SK-N-SH (cell line): Measurements from ENCODE around the gene ADIPOR2. TPM values are rescaled to one million over a fixed set of nuclear protein-coding genes. Genes with fewer than 3 reads are reported as not detected.
A peak's percentile ranks its signal among the peaks of the same experiment; 100 is the strongest.
"Not testable (repeated sequence)": the region's sequence is repeated elsewhere in the genome, so short reads cannot be mapped to it uniquely, and the experiment has no call there.

Experiments
- CTCF ChIA-PET: fragments of 300-600, 350-600 bp; formaldehyde crosslinking; extraction: SDS; loops from one replicate; lab custom pipeline; 2021; lab: Yijun Ruan, JAX
- POLR2A ChIA-PET: fragments of 350-600 bp; sonication (Branson Sonifier 250); formaldehyde crosslinking; extraction: SDS; loops from one replicate; lab custom pipeline; 2020; ENCODE audit warnings: antibody characterized with exemption, inconsistent platforms; lab: Yijun Ruan, JAX
- DNase-seq: peaks from one replicate; pipeline ENCODE4 v3.0.0; 2012
- H2AFZ ChIP-seq: fragments of 200-600 bp; sonication (generic); 2 replicates; pipeline ENCODE4 v1.8.1; 2016; ENCODE audit warnings: antibody characterized with exemption, mild to moderate bottlenecking, low read depth
- H3F3A ChIP-seq: fragments of 200-600 bp; sonication (generic); replicated peaks from 2 replicates; pipeline ENCODE3; 2016; ENCODE audit warnings: antibody characterized with exemption, mild to moderate bottlenecking; ENCODE audit not compliant: insufficient read depth
- H3K27ac ChIP-seq, 2 experiments: fragments of 200-500 bp in 1 of 2; fragments of 200-600 bp in 1 of 2; sonication (Bioruptor generic) in 1 of 2; sonication (generic), shearing (Covaris generic) in 1 of 2; 2 replicates each; pipeline versions ENCODE4 v1.5.1 to v1.6.1; 2014 to 2016; ENCODE audit warnings: low read depth in 2 of 2, inconsistent platforms in 1 of 2, low read length in 1 of 2, mild to moderate bottlenecking in 1 of 2, mixed read lengths in 1 of 2
- H3K27me3 ChIP-seq: fragments of 200-600 bp; sonication (generic), shearing (Covaris generic); 2 replicates; pipeline ENCODE4 v1.6.1; 2016; ENCODE audit warnings: mixed run types; ENCODE audit not compliant: insufficient read depth
- H3K36me3 ChIP-seq, 2 experiments: fragments of 200-500 bp in 1 of 2; fragments of 200-600 bp in 1 of 2; sonication (Bioruptor generic) in 1 of 2; sonication (generic) in 1 of 2; replicated peaks in 1 of 2; 2 replicates each; pipeline versions ENCODE3 to v1.5.1; 2014 to 2016; ENCODE audit warnings: low read length in 1 of 2, mild to moderate bottlenecking in 1 of 2; ENCODE audit not compliant: insufficient read depth in 2 of 2, control insufficient read depth in 1 of 2
- H3K4me1 ChIP-seq, 2 experiments: fragments of 200-500 bp in 1 of 2; fragments of 200-600 bp in 1 of 2; sonication (Bioruptor generic) in 1 of 2; sonication (generic), shearing (Covaris generic) in 1 of 2; 2 replicates each; pipeline versions ENCODE4 v1.5.1 to v1.6.1; 2014 to 2016; ENCODE audit warnings: low read depth in 1 of 2, low read length in 1 of 2, mixed run types in 1 of 2; ENCODE audit not compliant: insufficient read depth in 2 of 2, control insufficient read depth in 1 of 2
- H3K4me2 ChIP-seq: fragments of 200-600 bp; sonication (generic), shearing (Covaris generic); 2 replicates; pipeline ENCODE4 v1.6.1; 2017; ENCODE audit warnings: mixed run types
- H3K4me3 ChIP-seq, 2 experiments: fragments of 200-500 bp in 1 of 2; fragments of 200-600 bp in 1 of 2; sonication (Bioruptor generic) in 1 of 2; sonication (generic), shearing (Covaris generic) in 1 of 2; 2 replicates each; pipeline versions ENCODE4 v1.5.1 to v1.8.1; 2014 to 2016; ENCODE audit warnings: low read depth in 2 of 2, inconsistent platforms in 1 of 2, low read length in 1 of 2, mild to moderate bottlenecking in 1 of 2, mixed read lengths in 1 of 2, moderate library complexity in 1 of 2
- H3K79me2 ChIP-seq: fragments of 200-600 bp; sonication (generic); 2 replicates; pipeline ENCODE4 v1.8.1; 2017; ENCODE audit warnings: mild to moderate bottlenecking; ENCODE audit not compliant: insufficient read depth
- H3K9ac ChIP-seq: fragments of 200-600 bp; sonication (generic); 2 replicates; pipeline ENCODE4 v1.6.1; 2017; ENCODE audit warnings: mixed run types
- H3K9me2 ChIP-seq: fragments of 200-600 bp; sonication (generic); 2 replicates; pipeline ENCODE4 v1.6.1; 2017; ENCODE audit warnings: mixed run types
- H3K9me3 ChIP-seq: fragments of 200-600 bp; sonication (generic); 2 replicates; pipeline ENCODE4 v1.6.1; 2017; ENCODE audit warnings: mixed run types, mild to moderate bottlenecking, moderate library complexity
- H4K20me1 ChIP-seq: fragments of 200-600 bp; sonication (generic); 2 replicates; pipeline ENCODE4 v1.6.1; 2017; ENCODE audit warnings: mild to moderate bottlenecking, mixed run types; ENCODE audit not compliant: insufficient read depth
- ELF1 ChIP-seq: IDR thresholded peaks from 2 replicates; pipeline ENCODE4 v1.4.0; 2012
- EP300 ChIP-seq, 2 experiments: IDR thresholded peaks; 2 replicates each; pipeline versions ENCODE4 v1.4.0 to v1.6.1; 2012; ENCODE audit warnings: borderline replicate concordance in 1 of 2, low read depth in 1 of 2, low read length in 1 of 2
- EZH2phosphoT487 ChIP-seq: fragments of 200-600 bp; sonication (generic); IDR thresholded peaks from 2 replicates; pipeline ENCODE4 v1.6.1; 2017; ENCODE audit warnings: low read depth, mixed run types, mild to moderate bottlenecking, antibody characterized with exemption, moderate library complexity, borderline replicate concordance
- FOXM1 ChIP-seq: IDR thresholded peaks from 2 replicates; pipeline ENCODE4 v1.4.0; 2012; ENCODE audit warnings: low read depth, mild to moderate bottlenecking
- GABPA ChIP-seq: IDR thresholded peaks from 2 replicates; pipeline ENCODE4 v1.4.0; 2012; ENCODE audit warnings: low read depth, mild to moderate bottlenecking
- GATA2 ChIP-seq: sonication (generic); formaldehyde crosslinking; IDR thresholded peaks from 2 replicates; pipeline ENCODE4 v1.5.0; 2020; ENCODE audit warnings: mild to moderate bottlenecking, missing genetic modification reagents
- IRF3 ChIP-seq: fragments of 150-350 bp; IDR thresholded peaks from 2 replicates; pipeline ENCODE4 v1.6.1; 2016; ENCODE audit warnings: mild to moderate bottlenecking, low read depth, low read length
- MAX ChIP-seq: IDR thresholded peaks from 2 replicates; pipeline ENCODE4 v1.4.0; 2012; ENCODE audit warnings: low read depth
- NRF1 ChIP-seq: IDR thresholded peaks from 2 replicates; pipeline ENCODE4 v1.6.1; 2012; ENCODE audit warnings: low read depth, mild to moderate bottlenecking, low read length
- PBX3 ChIP-seq: IDR thresholded peaks from 2 replicates; pipeline ENCODE4; 2012
- POLR2AphosphoS5 ChIP-seq: IDR thresholded peaks from 2 replicates; pipeline ENCODE4 v1.6.1; 2012; ENCODE audit warnings: low read depth, low read length
- RCOR1 ChIP-seq: fragments of 150-350 bp; IDR thresholded peaks from 2 replicates; pipeline ENCODE4 v1.6.1; 2017; ENCODE audit warnings: antibody characterized with exemption, low read length
- TCF12 ChIP-seq: IDR thresholded peaks from 2 replicates; pipeline ENCODE4 v1.4.0; 2012
- USF2 ChIP-seq: fragments of 150-350 bp; IDR thresholded peaks from 2 replicates; pipeline ENCODE4 v1.6.1; 2017; ENCODE audit warnings: antibody characterized with exemption, low read length, low read depth, borderline replicate concordance
- YY1 ChIP-seq: IDR thresholded peaks from 2 replicates; pipeline ENCODE4 v1.4.0; 2012; ENCODE audit warnings: low read depth, mild to moderate bottlenecking
- WGBS: methylation state at CpG from one replicate; pipeline ENCODE4 v1.1.6; 2017; ENCODE audit warnings: low lambda C conversion rate; 5-methylcytosine and 5-hydroxymethylcytosine counted together
- polyA plus RNA-seq, 3 experiments: library from polyadenylated mRNA; depleted of rRNA; stranded (reverse); fragments of >200 nt; gene quantifications; 2 replicates each; pipeline ENCODE4 v1.2.3, GENCODE V29; 2012
- TF ChIP-seq, protein P1 (sequence below): IDR thresholded peaks from 2 replicates; pipeline ENCODE4 v1.4.0; 2012; ENCODE audit warnings: low read depth, borderline replicate concordance
- TF ChIP-seq, protein P2 (sequence below): fragments of 200-600 bp; sonication (generic); IDR thresholded peaks from 2 replicates; pipeline ENCODE4 v1.6.1; 2017; ENCODE audit warnings: antibody characterized with exemption, mild to moderate bottlenecking, moderate library complexity

The ADIPOR2 gene
- polyA plus RNA-seq, 1 of the 3 experiments (the other 2 are of a cell fraction): 17.1 TPM

DNA sequence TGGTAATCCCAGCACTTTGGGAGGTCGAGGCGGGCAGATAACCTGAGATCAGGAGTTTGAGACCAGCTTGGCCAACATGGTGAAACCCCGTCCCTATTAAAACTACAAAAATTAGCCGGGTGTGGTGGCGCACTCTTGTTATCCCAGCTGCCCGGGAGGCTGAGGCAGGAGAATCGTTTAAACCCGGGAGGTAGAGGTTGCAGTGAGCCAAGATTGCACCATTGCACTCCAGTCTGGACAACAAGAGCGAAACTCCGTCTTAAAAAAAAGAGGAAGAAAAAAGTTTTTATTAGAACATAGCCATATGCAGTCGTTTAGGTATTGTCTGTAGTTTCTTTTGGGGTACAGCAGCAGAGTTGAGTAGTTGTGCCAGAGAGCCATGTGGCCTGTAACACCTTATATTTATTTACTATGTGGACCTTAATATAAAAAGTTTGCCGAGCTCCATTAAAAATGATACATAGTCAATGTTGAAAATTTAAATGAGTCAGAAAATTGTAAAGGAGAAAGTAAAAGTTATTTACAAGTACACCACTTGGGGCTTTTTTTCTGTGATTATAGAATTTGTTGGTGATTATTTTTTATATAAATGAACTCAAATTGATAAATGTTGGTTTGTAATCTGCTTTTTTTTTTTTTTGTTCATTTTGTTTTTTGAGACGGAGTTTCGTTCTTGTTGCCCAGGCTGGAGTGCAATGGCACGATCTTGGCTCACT is 2.2 kb downstream of the ADIPOR2 start:
- 94% methylated on average over 15 of the region's 15 CpGs for WGBS
- H3K27me3 ChIP-seq: no peaks in the 10 kb centered on the region
- no peak overlapping the region for H2AFZ ChIP-seq
- H3K27ac ChIP-seq: no peak overlapping the region
- no peaks in the 10 kb centered on the region for H3K9me2 ChIP-seq
- DNase-seq: no peak
- peaks cover 3 to 5% of the 10 kb centered on the region in 2 experiments; a peak in 2 of 4 replicates for H3K4me1 ChIP-seq
- CTCF ChIA-PET: interaction anchor here (1.2 to 4.4 kb wide), 3 partner anchors 58 to 246 kb away, joined by 3 to 38 read pairs (median 5); no protein-coding TSS in a partner anchor
- H3K4me2 ChIP-seq: peak overlapping the region; percentile 97; the same call in 1 of the 2 replicates
- H4K20me1 ChIP-seq: peaks cover 36% of the 10 kb centered on the region
- POLR2A ChIA-PET: no interaction called here
- no peak for TF ChIP-seq RCOR1
- TF ChIP-seq USF2: no peak
- no peak for TF ChIP-seq GABPA
- TF ChIP-seq YY1: no peak
- no peak for TF ChIP-seq PBX3
- TF ChIP-seq MAX: no peak
- TF ChIP-seq, protein P1, sequence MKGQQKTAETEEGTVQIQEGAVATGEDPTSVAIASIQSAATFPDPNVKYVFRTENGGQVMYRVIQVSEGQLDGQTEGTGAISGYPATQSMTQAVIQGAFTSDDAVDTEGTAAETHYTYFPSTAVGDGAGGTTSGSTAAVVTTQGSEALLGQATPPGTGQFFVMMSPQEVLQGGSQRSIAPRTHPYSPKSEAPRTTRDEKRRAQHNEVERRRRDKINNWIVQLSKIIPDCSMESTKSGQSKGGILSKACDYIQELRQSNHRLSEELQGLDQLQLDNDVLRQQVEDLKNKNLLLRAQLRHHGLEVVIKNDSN: no peak
- TF ChIP-seq POLR2AphosphoS5: no peak
- TF ChIP-seq TCF12: no peak
- TF ChIP-seq GATA2 (CRISPR knock-in tag): no peak
- TF ChIP-seq EZH2phosphoT487: no peak
- no peak for TF ChIP-seq EP300 (IDR thresholded peaks at IDR 0.05; ENCODE audit: borderline replicate concordance in 1 of 2, low read depth in 1 of 2, low read length in 1 of 2)
- TF ChIP-seq, protein P2, sequence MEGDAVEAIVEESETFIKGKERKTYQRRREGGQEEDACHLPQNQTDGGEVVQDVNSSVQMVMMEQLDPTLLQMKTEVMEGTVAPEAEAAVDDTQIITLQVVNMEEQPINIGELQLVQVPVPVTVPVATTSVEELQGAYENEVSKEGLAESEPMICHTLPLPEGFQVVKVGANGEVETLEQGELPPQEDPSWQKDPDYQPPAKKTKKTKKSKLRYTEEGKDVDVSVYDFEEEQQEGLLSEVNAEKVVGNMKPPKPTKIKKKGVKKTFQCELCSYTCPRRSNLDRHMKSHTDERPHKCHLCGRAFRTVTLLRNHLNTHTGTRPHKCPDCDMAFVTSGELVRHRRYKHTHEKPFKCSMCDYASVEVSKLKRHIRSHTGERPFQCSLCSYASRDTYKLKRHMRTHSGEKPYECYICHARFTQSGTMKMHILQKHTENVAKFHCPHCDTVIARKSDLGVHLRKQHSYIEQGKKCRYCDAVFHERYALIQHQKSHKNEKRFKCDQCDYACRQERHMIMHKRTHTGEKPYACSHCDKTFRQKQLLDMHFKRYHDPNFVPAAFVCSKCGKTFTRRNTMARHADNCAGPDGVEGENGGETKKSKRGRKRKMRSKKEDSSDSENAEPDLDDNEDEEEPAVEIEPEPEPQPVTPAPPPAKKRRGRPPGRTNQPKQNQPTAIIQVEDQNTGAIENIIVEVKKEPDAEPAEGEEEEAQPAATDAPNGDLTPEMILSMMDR: no peak
- TF ChIP-seq NRF1: no peak
- no peak for TF ChIP-seq ELF1
- no peak for TF ChIP-seq IRF3
- TF ChIP-seq FOXM1: no peak
- H3F3A ChIP-seq: peaks cover 14% of the 10 kb centered on the region
- H3K4me3 ChIP-seq: no peak overlapping the region
- H3K9me3 ChIP-seq: no peaks in the 10 kb centered on the region
- no peak overlapping the region for H3K9ac ChIP-seq
- peaks cover 5 to 6% of the 10 kb centered on the region in 2 experiments for H3K36me3 ChIP-seq
- H3K79me2 ChIP-seq: peaks cover 67% of the 10 kb centered on the region

DNA sequence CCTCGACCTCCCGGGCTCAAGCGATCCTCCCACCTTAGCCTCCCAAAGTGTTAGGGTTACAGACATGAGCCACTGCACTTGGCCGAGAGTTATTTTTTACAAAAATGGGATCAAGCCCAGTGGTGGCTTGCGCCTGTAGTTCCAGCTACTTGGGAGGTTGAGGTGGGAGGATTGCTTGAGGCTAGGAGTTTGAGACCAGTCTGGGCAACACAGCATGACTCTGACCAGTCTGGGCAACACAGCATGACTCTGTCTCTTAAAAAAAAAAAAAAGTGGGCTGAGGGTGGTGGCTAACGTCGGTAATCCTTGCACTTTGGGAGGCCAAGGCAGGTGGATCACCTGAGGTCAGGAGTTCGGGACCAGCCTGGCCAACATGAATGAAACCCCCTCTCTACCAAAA is 4.2 kb downstream of the ADIPOR2 start:
- H4K20me1 ChIP-seq: peaks cover 39% of the 10 kb centered on the region
- DNase-seq, H3K9me3 ChIP-seq, H2AFZ ChIP-seq, H3K4me1 ChIP-seq, H3F3A ChIP-seq, H3K9ac ChIP-seq, H3K27me3 ChIP-seq, H3K4me3 ChIP-seq, POLR2A ChIA-PET, H3K27ac ChIP-seq, H3K4me2 ChIP-seq, H3K9me2 ChIP-seq: not testable (repeated sequence)
- 95% methylated on average over 8 of the region's 8 CpGs for WGBS
- H3K79me2 ChIP-seq: peaks cover 86% of the 10 kb centered on the region
- peaks cover 5 to 14% of the 10 kb centered on the region in 2 experiments for H3K36me3 ChIP-seq
- CTCF ChIA-PET: interaction anchor here (1.0 kb wide), 1 partner anchor 60 kb away, joined by 3 read pairs; no protein-coding TSS in a partner anchor
